GM21367 (cell line): ENCODE measurements around the gene ST3GAL6.

ENCODE experiments used
- ATAC-seq: cut with Tn5 transposase; IDR thresholded peaks from one replicate; pipeline ENCODE4 v1.9.1; 2021; ENCODE audit not compliant: unreplicated experiment

ST3GAL6 gene

DNA sequence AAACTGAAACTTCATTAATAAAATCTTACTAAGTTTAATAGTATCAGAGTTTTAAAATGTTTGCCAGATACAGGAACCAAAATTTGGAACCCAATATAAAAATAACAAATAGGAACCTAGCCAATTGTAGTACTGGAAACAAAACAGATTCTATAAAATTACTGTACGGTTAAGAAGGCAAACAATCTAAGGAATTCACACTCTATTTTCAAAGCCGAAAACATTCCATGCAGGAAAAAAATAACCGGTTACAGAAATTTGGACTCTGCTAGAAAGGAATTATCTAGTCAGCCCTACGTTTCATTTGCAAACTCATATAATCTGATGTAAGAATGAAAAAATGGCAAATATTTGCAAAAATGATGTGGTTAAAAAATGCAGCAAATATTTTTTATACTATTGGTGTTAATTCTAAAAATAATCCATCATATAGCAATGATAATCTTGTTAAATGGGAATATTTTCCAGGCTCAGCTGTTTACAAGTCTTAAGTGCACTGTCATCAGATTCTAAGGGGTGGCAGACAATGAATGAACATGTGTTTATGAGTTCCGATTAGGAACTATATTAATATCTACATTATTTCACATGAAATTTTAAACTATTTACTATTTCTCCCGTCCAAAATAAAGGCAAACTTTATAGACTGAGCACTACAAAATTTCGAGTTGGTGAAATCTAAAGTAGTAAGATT, 80.3 kb downstream of the ST3GAL6 start:
- no peak for ATAC-seq
